Measurements from ENCODE around the gene SART3. TPM values are rescaled to one million over a fixed set of nuclear protein-coding genes. Genes with fewer than 3 reads are reported as not detected.

The SART3 gene
- total and polyA plus RNA-seq, 2 of the 8 experiments (the other 6 are each of a cell fraction or from before 2014, with no cell fraction given) = 16.0 to 103 TPM

- ChIA-PET POLR2A (ENCODE audit: partially characterized antibody) (no interaction called here), CTCF (ENCODE audit: partially characterized antibody) (interaction anchor here (1.4 to 1.5 kb wide), 2 partner anchors 10 to 266 kb away, joined by 3 read pairs; no protein-coding TSS in a partner anchor)
- H3K27ac ChIP-seq (ENCODE audit: low read depth, low read length) = no peak overlapping the region
- H4K8ac ChIP-seq (ENCODE audit: extremely low read depth, insufficient read depth, low read length) = no peak overlapping the region
- FAIRE-seq = no peak
- peaks cover 12 to 14% of the 10 kb centered on the region in 2 experiments for H3K9me3 ChIP-seq (ENCODE audit: insufficient read depth in 2 of 2, low read depth in 1 of 2, low read length in 1 of 2)
- peaks cover 0 to 4% (median 0%) of the 10 kb centered on the region in 4 experiments; a peak in 1 of 8 replicates for H3K36me3 ChIP-seq (ENCODE audit: control insufficient read depth in 2 of 4, insufficient read depth in 4 of 4, low read length in 3 of 4)
- H4K5ac ChIP-seq (ENCODE audit: insufficient read length, low read depth, low read length) = no peak overlapping the region
- H3K9ac ChIP-seq (replicated peaks in 1 of 4; ENCODE audit: extremely low read depth in 1 of 4, low read depth in 3 of 4, low read length in 3 of 4) = no peak overlapping the region
- no peaks in the 10 kb centered on the region for H3K79me1 ChIP-seq (ENCODE audit: low read depth, low read length)
- WGBS, 2 experiments (ENCODE audit: extremely low coverage in 1 of 2, insufficient coverage in 1 of 2, insufficient read length in 1 of 2, insufficient replicate concordance in 2 of 2, low coverage in 1 of 2, low lambda C conversion rate in 2 of 2, missing lambda C conversion rate in 1 of 2) = 90% methylated on average over 2 of the region's 2 CpGs; no CpG with 5 or more reads in 1 of the 2 experiments
- no peak overlapping the region for H3K4ac ChIP-seq (replicated peaks; ENCODE audit: insufficient read length, low read depth, low read length)
- H2BK12ac ChIP-seq (ENCODE audit: low read depth, low read length) = no peak overlapping the region
- H2AK5ac ChIP-seq (ENCODE audit: low read depth, low read length) = no peak overlapping the region; the same call in 1 of the 2 replicates
- H4K20me1 ChIP-seq (replicated peaks in 1 of 2; ENCODE audit: control insufficient read depth in 1 of 2, insufficient read depth in 2 of 2, low read length in 2 of 2) = no peaks in the 10 kb centered on the region
- no peak overlapping the region for H3K4me2 ChIP-seq (ENCODE audit: insufficient read depth in 1 of 2, low read depth in 2 of 2, low read length in 2 of 2)
- no peak overlapping the region for H3K4me3 ChIP-seq (ENCODE audit: extremely low read depth in 1 of 4, insufficient read depth in 2 of 4, low read depth in 3 of 4, low read length in 4 of 4)
- H2BK5ac ChIP-seq (ENCODE audit: low read depth, low read length) = no peak overlapping the region
- H3K4me1 ChIP-seq (replicated peaks in 1 of 4; ENCODE audit: control insufficient read depth in 3 of 4, insufficient read depth in 4 of 4, low read length in 3 of 4) = no peaks in the 10 kb centered on the region
- H2BK120ac ChIP-seq (replicated peaks; ENCODE audit: low read depth, low read length) = no peak overlapping the region
- no peak overlapping the region for H2BK15ac ChIP-seq (ENCODE audit: low read length)
- no peaks in the 10 kb centered on the region for H3K27me3 ChIP-seq (replicated peaks in 1 of 4; ENCODE audit: control insufficient read depth in 3 of 4, extremely low read depth in 1 of 4, insufficient read depth in 3 of 4, low read length in 3 of 4)
- no peak overlapping the region for H2AFZ ChIP-seq (ENCODE audit: low read length)
- H3K23me2 ChIP-seq (ENCODE audit: low read depth, low read length) = no peaks in the 10 kb centered on the region
- no peak overlapping the region for H2BK20ac ChIP-seq (ENCODE audit: low read length)
- no peak for DNase-seq (ENCODE audit: low read depth in 1 of 2, low spot score in 2 of 2)
- H4K91ac ChIP-seq (replicated peaks; ENCODE audit: insufficient read length, low read length) = no peak overlapping the region
- H3K56ac ChIP-seq (replicated peaks; ENCODE audit: insufficient read length, low read depth, low read length) = no peak overlapping the region
- H3K14ac ChIP-seq (ENCODE audit: insufficient read length) = no peak overlapping the region
- H3K79me2 ChIP-seq (ENCODE audit: control insufficient read depth in 1 of 2, insufficient read depth in 2 of 2, low read length in 2 of 2) = no peaks in the 10 kb centered on the region
- H3K18ac ChIP-seq (ENCODE audit: extremely low read depth, low read length) = no peak overlapping the region
- no peak overlapping the region for H3K23ac ChIP-seq (ENCODE audit: insufficient read length)
- TF ChIP-seq JUND (IDR thresholded peaks at IDR 0.05; ENCODE audit: low read length) = no peak
- no peak for TF ChIP-seq ATF3 (IDR thresholded peaks at IDR 0.05; ENCODE audit: insufficient read depth, low read depth, low read length)
- no peak for TF ChIP-seq SP2 (IDR thresholded peaks at IDR 0.05; ENCODE audit: low read length)
- TF ChIP-seq CBX5 (IDR thresholded peaks at IDR 0.05; ENCODE audit: low read depth, low read length) = no peak
- TF ChIP-seq BRCA1 (IDR thresholded peaks at IDR 0.05; ENCODE audit: low read depth, low read length) = no peak
- no peak for TF ChIP-seq GTF2F1 (IDR thresholded peaks at IDR 0.05; ENCODE audit: borderline replicate concordance, low read depth, low read length)
- TF ChIP-seq RXRA (IDR thresholded peaks at IDR 0.05; ENCODE audit: insufficient read depth, low read depth, low read length) = no peak
- no peak for TF ChIP-seq EP300 (IDR thresholded peaks at IDR 0.05; ENCODE audit: borderline replicate concordance in 1 of 2, low read depth in 2 of 2, low read length in 2 of 2)
- TF ChIP-seq TEAD4 (IDR thresholded peaks at IDR 0.05; ENCODE audit: low read depth, low read length) = no peak
- TF ChIP-seq GABPA (IDR thresholded peaks at IDR 0.05; ENCODE audit: borderline replicate concordance, insufficient read depth, low read length) = no peak
- no peak for TF ChIP-seq KDM4A (IDR thresholded peaks at IDR 0.05; ENCODE audit: low read depth, low read length, severe bottlenecking)
- TF ChIP-seq SIX5 (IDR thresholded peaks at IDR 0.05; ENCODE audit: low read depth, low read length) = no peak
- TF ChIP-seq CTBP2 (IDR thresholded peaks at IDR 0.05; ENCODE audit: borderline replicate concordance, insufficient read depth, insufficient read length, low read length) = no peak
Measured at GRCh38 chr12:108502922-108503321, 58.1 kb downstream of the SART3 start.

Data from H1 (cell line).